A673 (cell line): Measurements from ENCODE around the gene GTF2F1.

ENCODE experiments used
- EZH2 ChIP-seq: fragments of 200-600 bp; sonication (generic); IDR thresholded peaks from 2 replicates; pipeline ENCODE4 v1.6.1; 2017; ENCODE audit warnings: borderline replicate concordance, low read depth, mild to moderate bottlenecking, mixed read lengths, antibody characterized with exemption, low read length; ENCODE audit not compliant: poor library complexity, severe bottlenecking
- TF ChIP-seq, protein P1 (sequence below): fragments of 300-800, 200-600 bp; sonication (generic); conservative IDR thresholded peaks from 2 replicates; pipeline ENCODE4 v1.5.1; 2017; ENCODE audit warnings: low read depth, mild to moderate bottlenecking, antibody characterized with exemption, low read length, moderate library complexity, mixed read lengths

GRCh38 chr19:6354098-6354674 is 38.8 kb downstream of the GTF2F1 start:
- TF ChIP-seq, protein P1, sequence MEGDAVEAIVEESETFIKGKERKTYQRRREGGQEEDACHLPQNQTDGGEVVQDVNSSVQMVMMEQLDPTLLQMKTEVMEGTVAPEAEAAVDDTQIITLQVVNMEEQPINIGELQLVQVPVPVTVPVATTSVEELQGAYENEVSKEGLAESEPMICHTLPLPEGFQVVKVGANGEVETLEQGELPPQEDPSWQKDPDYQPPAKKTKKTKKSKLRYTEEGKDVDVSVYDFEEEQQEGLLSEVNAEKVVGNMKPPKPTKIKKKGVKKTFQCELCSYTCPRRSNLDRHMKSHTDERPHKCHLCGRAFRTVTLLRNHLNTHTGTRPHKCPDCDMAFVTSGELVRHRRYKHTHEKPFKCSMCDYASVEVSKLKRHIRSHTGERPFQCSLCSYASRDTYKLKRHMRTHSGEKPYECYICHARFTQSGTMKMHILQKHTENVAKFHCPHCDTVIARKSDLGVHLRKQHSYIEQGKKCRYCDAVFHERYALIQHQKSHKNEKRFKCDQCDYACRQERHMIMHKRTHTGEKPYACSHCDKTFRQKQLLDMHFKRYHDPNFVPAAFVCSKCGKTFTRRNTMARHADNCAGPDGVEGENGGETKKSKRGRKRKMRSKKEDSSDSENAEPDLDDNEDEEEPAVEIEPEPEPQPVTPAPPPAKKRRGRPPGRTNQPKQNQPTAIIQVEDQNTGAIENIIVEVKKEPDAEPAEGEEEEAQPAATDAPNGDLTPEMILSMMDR = peak; percentile 56
- no peak for TF ChIP-seq EZH2
